Measurements from ENCODE around the gene SIGLEC10.

The SIGLEC10 gene

GRCh38 chr19:51462681-51463080, 45.2 kb upstream of the SIGLEC10 start:
- Histone ChIP-seq H3K79me2 (ENCODE audit: control insufficient read depth, low read length) (no peaks in the 10 kb centered on the region), H3F3A (ENCODE audit: control insufficient read depth, insufficient read depth) (no peaks in the 10 kb centered on the region), H3K27me3 (ENCODE audit: control insufficient read depth, low read length) (peaks cover 10% of the 10 kb centered on the region; the same call in 1 of the 2 replicates), H3K9me2 (replicated peaks; ENCODE audit: control insufficient read depth, low read length) (no peaks in the 10 kb centered on the region), H3K4me1 (ENCODE audit: control insufficient read depth, low read length) (peaks cover 5% of the 10 kb centered on the region; the same call in 1 of the 2 replicates), H3K27ac (ENCODE audit: low read depth, low read length) (no peak overlapping the region), H3K9me3 (ENCODE audit: control insufficient read depth, insufficient read depth, low read length) (no peaks in the 10 kb centered on the region), H4K20me1 (ENCODE audit: control insufficient read depth, insufficient read depth, low read depth, low read length) (no peaks in the 10 kb centered on the region), H3K36me3 (ENCODE audit: control insufficient read depth, low read length) (no peaks in the 10 kb centered on the region), H3K4me2 (ENCODE audit: low read length) (no peak overlapping the region), H3K4me3 (ENCODE audit: low read length) (no peak overlapping the region)
- TF ChIP-seq CTCF (IDR thresholded peaks at IDR 0.05; ENCODE audit: low read depth, low read length, poor library complexity, severe bottlenecking) (no peak), EZH2phosphoT487 (IDR thresholded peaks at IDR 0.05; ENCODE audit: borderline replicate concordance, low read length) (no peak)

GRCh38 chr19:51462276-51462675, 44.8 kb upstream of the SIGLEC10 start:
- Histone ChIP-seq H3K4me3 (ENCODE audit: low read length) (no peak overlapping the region), H3K27me3 (ENCODE audit: control insufficient read depth, low read length) (peaks cover 10% of the 10 kb centered on the region; the same call in 1 of the 2 replicates), H4K20me1 (ENCODE audit: control insufficient read depth, insufficient read depth, low read depth, low read length) (no peaks in the 10 kb centered on the region), H3F3A (ENCODE audit: control insufficient read depth, insufficient read depth) (no peaks in the 10 kb centered on the region), H3K27ac (ENCODE audit: low read depth, low read length) (no peak overlapping the region), H3K4me2 (ENCODE audit: low read length) (no peak overlapping the region), H3K79me2 (ENCODE audit: control insufficient read depth, low read length) (no peaks in the 10 kb centered on the region), H3K36me3 (ENCODE audit: control insufficient read depth, low read length) (no peaks in the 10 kb centered on the region), H3K9me2 (replicated peaks; ENCODE audit: control insufficient read depth, low read length) (no peaks in the 10 kb centered on the region), H3K4me1 (ENCODE audit: control insufficient read depth, low read length) (peaks cover 5% of the 10 kb centered on the region; the same call in 1 of the 2 replicates), H3K9me3 (ENCODE audit: control insufficient read depth, insufficient read depth, low read length) (no peaks in the 10 kb centered on the region)
- TF ChIP-seq CTCF (IDR thresholded peaks at IDR 0.05; ENCODE audit: low read depth, low read length, poor library complexity, severe bottlenecking) = no peak
- no peak for TF ChIP-seq EZH2phosphoT487 (IDR thresholded peaks at IDR 0.05; ENCODE audit: borderline replicate concordance, low read length)

- Histone ChIP-seq H3K79me2 (ENCODE audit: control insufficient read depth, low read length) (no peaks in the 10 kb centered on the region), H3K27ac (ENCODE audit: low read depth, low read length) (no peak overlapping the region), H3F3A (ENCODE audit: control insufficient read depth, insufficient read depth) (no peaks in the 10 kb centered on the region), H3K36me3 (ENCODE audit: control insufficient read depth, low read length) (no peaks in the 10 kb centered on the region), H3K4me2 (ENCODE audit: low read length) (no peak overlapping the region), H4K20me1 (ENCODE audit: control insufficient read depth, insufficient read depth, low read depth, low read length) (no peaks in the 10 kb centered on the region), H3K27me3 (ENCODE audit: control insufficient read depth, low read length) (peaks cover 7% of the 10 kb centered on the region; the same call in 1 of the 2 replicates), H3K9me3 (ENCODE audit: control insufficient read depth, insufficient read depth, low read length) (no peaks in the 10 kb centered on the region), H3K4me1 (ENCODE audit: control insufficient read depth, low read length) (peaks cover 5% of the 10 kb centered on the region; the same call in 1 of the 2 replicates), H3K4me3 (ENCODE audit: low read length) (no peak overlapping the region), H3K9me2 (replicated peaks; ENCODE audit: control insufficient read depth, low read length) (no peaks in the 10 kb centered on the region)
- TF ChIP-seq EZH2phosphoT487 (IDR thresholded peaks at IDR 0.05; ENCODE audit: borderline replicate concordance, low read length) = no peak
- TF ChIP-seq CTCF (IDR thresholded peaks at IDR 0.05; ENCODE audit: low read depth, low read length, poor library complexity, severe bottlenecking) = no peak
Measured at GRCh38 chr19:51461723-51462161, 44.3 kb upstream of the SIGLEC10 start.
